Breast epithelium (tissue), 3 donors: ENCODE results near the gene AP2A1.

Experiments
- CTCF ChIP-seq, 3 donors: fragments of 450-650 bp; IDR thresholded peaks; one replicate each; pipeline ENCODE4 v1.5.1; 2016 to 2017; ENCODE audit warnings: antibody characterized with exemption in 3 of 3, mild to moderate bottlenecking in 3 of 3, moderate library complexity in 3 of 3
- POLR2A ChIP-seq: fragments of 450-650 bp; IDR thresholded peaks from one replicate; pipeline ENCODE4 v1.6.1; 2016; ENCODE audit warnings: antibody characterized with exemption, mild to moderate bottlenecking, moderate library complexity
- POLR2AphosphoS5 ChIP-seq, 3 donors: sonication (generic); formaldehyde crosslinking; IDR thresholded peaks; one replicate each; pipeline ENCODE4 v1.6.1; 2017; ENCODE audit warnings: antibody characterized with exemption in 3 of 3

GRCh38 chr19:49849433-49850220, 82.8 kb downstream of the AP2A1 start:
- no peak for TF ChIP-seq POLR2A
- no peak for TF ChIP-seq CTCF (IDR thresholded peaks at IDR 0.05)
- no peak for TF ChIP-seq POLR2AphosphoS5 (IDR thresholded peaks at IDR 0.05)
